ENCODE data around the gene CTIF.

The CTIF gene

GRCh38 chr18:48756511-48757226 lies 217.8 kb downstream of the CTIF start:
- Histone ChIP-seq H3K4me1 (ENCODE audit: insufficient read depth, poor library complexity, severe bottlenecking) (no peaks in the 10 kb centered on the region), H3K36me3 (ENCODE audit: low read depth) (no peaks in the 10 kb centered on the region; the same call in 1 of the 2 replicates), H3K9me3 (ENCODE audit: severe bottlenecking) (no peaks in the 10 kb centered on the region), H3K4me3 (ENCODE audit: severe bottlenecking) (no peak overlapping the region), H3K27me3 (ENCODE audit: insufficient read depth, poor library complexity, severe bottlenecking) (no peaks in the 10 kb centered on the region), H3K27ac (ENCODE audit: poor library complexity, severe bottlenecking) (no peak overlapping the region)
- no peak for DNase-seq (ENCODE audit: low spot score)
- no peak for TF ChIP-seq CTCF (IDR thresholded peaks at IDR 0.05; ENCODE audit: poor library complexity, severe bottlenecking)
- ATAC-seq (ENCODE audit: low read depth) = no peak

- Histone ChIP-seq H3K27ac (ENCODE audit: poor library complexity, severe bottlenecking) (no peak overlapping the region), H3K4me3 (ENCODE audit: severe bottlenecking) (no peak overlapping the region), H3K9me3 (ENCODE audit: severe bottlenecking) (no peaks in the 10 kb centered on the region), H3K36me3 (ENCODE audit: low read depth) (peaks cover 6% of the 10 kb centered on the region; the same call in 1 of the 2 replicates), H3K4me1 (ENCODE audit: insufficient read depth, poor library complexity, severe bottlenecking) (no peaks in the 10 kb centered on the region), H3K27me3 (ENCODE audit: insufficient read depth, poor library complexity, severe bottlenecking) (no peaks in the 10 kb centered on the region)
- no peak for DNase-seq (ENCODE audit: low spot score)
- TF ChIP-seq CTCF (IDR thresholded peaks at IDR 0.05; ENCODE audit: poor library complexity, severe bottlenecking) = no peak
- ATAC-seq (ENCODE audit: low read depth) = no peak
These were observed 218.5 kb downstream of the CTIF start for GRCh38 chr18:48757367-48757766.

DNA sequence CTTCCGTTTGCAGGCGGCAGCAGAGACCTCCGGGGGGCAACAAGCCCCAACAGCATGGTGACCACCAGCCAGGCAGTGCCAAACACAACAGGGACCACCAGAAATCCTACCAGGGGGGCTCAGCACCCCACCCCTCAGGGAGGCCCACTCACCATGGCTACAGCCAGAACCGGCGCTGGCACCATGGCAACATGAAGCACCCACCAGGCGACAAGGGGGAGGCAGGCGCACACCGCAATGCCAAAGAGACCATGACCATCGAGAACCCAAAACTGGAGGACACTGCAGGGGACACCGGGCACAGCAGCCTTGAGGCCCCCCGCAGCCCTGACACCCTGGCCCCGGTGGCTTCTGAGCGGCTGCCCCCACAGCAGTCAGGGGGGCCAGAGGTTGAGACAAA lies 219.1 kb downstream of the CTIF start:
- Histone ChIP-seq H3K27me3 (ENCODE audit: insufficient read depth, poor library complexity, severe bottlenecking) (no peaks in the 10 kb centered on the region), H3K9me3 (ENCODE audit: severe bottlenecking) (no peaks in the 10 kb centered on the region), H3K4me1 (ENCODE audit: insufficient read depth, poor library complexity, severe bottlenecking) (no peaks in the 10 kb centered on the region), H3K4me3 (ENCODE audit: severe bottlenecking) (no peak overlapping the region), H3K27ac (ENCODE audit: poor library complexity, severe bottlenecking) (no peak overlapping the region), H3K36me3 (ENCODE audit: low read depth) (peaks cover 7% of the 10 kb centered on the region; the same call in 1 of the 2 replicates)
- ATAC-seq (ENCODE audit: low read depth) (no peak), DNase-seq (ENCODE audit: low spot score) (no peak)
- TF ChIP-seq CTCF (IDR thresholded peaks at IDR 0.05; ENCODE audit: poor library complexity, severe bottlenecking) = no peak

DNA sequence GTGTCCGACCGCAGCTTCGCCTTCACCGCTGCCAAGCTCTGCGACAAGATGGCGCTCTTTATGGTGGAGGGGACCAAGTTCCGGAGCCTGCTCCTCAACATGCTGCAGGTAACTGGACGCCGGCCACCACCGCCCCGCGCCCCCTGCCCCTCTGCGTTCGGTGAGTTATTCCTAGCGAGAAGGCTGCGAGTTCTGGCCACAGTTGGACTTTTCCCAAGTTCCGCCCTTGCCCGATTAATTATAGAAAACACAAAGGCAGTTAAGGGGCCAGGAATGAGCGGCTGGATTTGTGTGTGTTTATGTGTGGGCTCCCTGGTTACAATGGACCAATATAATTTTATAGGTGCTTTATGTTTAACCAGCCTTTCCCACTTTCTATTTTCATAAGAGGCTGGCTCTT lies 222.8 kb downstream of the CTIF start:
- ATAC-seq (ENCODE audit: low read depth) = no peak
- Histone ChIP-seq H3K36me3 (ENCODE audit: low read depth) (peaks cover 7% of the 10 kb centered on the region), H3K27ac (ENCODE audit: poor library complexity, severe bottlenecking) (no peak overlapping the region), H3K9me3 (ENCODE audit: severe bottlenecking) (no peaks in the 10 kb centered on the region), H3K4me1 (ENCODE audit: insufficient read depth, poor library complexity, severe bottlenecking) (no peaks in the 10 kb centered on the region), H3K4me3 (ENCODE audit: severe bottlenecking) (no peak overlapping the region), H3K27me3 (ENCODE audit: insufficient read depth, poor library complexity, severe bottlenecking) (no peaks in the 10 kb centered on the region)
- DNase-seq (ENCODE audit: low spot score) = no peak
- TF ChIP-seq CTCF (IDR thresholded peaks at IDR 0.05; ENCODE audit: poor library complexity, severe bottlenecking) = no peak

GRCh38 chr18:48762022-48762421 lies 223.2 kb downstream of the CTIF start:
- Histone ChIP-seq H3K36me3 (ENCODE audit: low read depth) (peaks cover 9% of the 10 kb centered on the region), H3K27ac (ENCODE audit: poor library complexity, severe bottlenecking) (no peak overlapping the region), H3K27me3 (ENCODE audit: insufficient read depth, poor library complexity, severe bottlenecking) (no peaks in the 10 kb centered on the region), H3K9me3 (ENCODE audit: severe bottlenecking) (no peaks in the 10 kb centered on the region), H3K4me3 (ENCODE audit: severe bottlenecking) (no peak overlapping the region), H3K4me1 (ENCODE audit: insufficient read depth, poor library complexity, severe bottlenecking) (no peaks in the 10 kb centered on the region)
- ATAC-seq (ENCODE audit: low read depth) (no peak), DNase-seq (ENCODE audit: low spot score) (no peak)
- TF ChIP-seq CTCF (IDR thresholded peaks at IDR 0.05; ENCODE audit: poor library complexity, severe bottlenecking) = no peak
